Stimulated activated CD4-positive, alpha-beta T cell treated with anti-CD3 and anti-CD28 coated beads, Interleukin-1b, Interleukin-23, amount 100 ng/mL, for 1 hour (primary cell): ENCODE measurements around the gene SUSD6.
"Not testable (repeated sequence)": the region's sequence is repeated elsewhere in the genome, so short reads cannot be mapped to it uniquely, and the experiment has no call there.

Experiments
- DNase-seq, 2 donors: peaks; one replicate each; pipeline ENCODE4 v3.0.0-alpha.2; 2020; ENCODE audit warnings: low read depth in 2 of 2

The SUSD6 gene

DNA sequence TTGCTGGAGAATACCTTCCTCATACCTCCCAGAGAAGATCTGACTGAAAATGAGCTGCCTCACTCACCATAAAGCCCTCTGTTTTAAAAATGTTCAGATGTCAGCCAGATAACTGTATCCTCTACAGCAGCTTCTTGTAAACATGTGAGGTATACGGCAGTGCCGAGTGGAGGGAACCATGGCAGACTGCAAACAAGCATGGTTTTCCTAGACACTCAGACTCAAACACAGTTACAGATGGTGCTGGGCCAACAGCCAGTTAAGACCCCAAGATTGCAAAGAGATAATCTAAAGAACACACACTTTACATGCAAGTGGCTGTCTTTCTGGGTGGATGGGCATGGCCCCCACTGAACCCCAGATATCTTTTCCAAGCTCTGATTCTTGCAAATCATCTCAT, 20.1 kb upstream of the SUSD6 start:
- no peak for DNase-seq

DNA sequence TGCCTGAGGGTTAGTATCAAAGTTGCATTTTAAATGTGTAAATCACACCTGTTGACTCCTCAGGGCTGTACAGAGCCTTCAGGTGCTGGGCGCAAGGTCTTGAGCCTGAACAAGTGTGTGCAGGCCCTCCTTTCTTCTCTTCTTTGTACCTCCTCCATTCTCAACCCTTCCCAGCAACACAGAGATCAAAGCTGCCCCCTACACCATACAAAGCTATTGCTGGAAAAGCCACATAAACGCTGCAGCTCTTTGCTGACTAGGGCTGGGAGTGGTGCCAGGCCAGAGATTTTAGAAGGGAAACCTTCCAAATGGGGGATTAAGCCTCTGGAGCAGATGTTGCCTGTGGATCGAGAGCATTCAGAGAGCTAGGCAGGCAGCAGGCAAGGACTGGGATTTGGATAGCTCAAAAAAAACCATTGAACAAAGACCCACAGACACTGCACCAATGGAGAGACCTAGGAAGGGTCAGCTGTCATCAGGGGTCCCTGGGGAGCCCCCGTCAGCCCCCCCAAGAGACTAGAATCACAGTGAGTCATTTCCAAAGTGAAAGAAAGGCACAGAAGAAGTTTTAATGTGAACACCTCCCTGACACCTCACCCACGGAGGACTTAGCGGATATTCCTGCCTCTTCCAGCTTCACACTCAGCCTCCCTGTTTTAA, 18.2 kb upstream of the SUSD6 start:
- DNase-seq = no peak

- no peak for DNase-seq
Observed at GRCh38 chr14:69594846-69595245, 16.6 kb upstream of the SUSD6 start.

GRCh38 chr14:69595336-69595735, 16.1 kb upstream of the SUSD6 start:
- DNase-seq = no peak

DNA sequence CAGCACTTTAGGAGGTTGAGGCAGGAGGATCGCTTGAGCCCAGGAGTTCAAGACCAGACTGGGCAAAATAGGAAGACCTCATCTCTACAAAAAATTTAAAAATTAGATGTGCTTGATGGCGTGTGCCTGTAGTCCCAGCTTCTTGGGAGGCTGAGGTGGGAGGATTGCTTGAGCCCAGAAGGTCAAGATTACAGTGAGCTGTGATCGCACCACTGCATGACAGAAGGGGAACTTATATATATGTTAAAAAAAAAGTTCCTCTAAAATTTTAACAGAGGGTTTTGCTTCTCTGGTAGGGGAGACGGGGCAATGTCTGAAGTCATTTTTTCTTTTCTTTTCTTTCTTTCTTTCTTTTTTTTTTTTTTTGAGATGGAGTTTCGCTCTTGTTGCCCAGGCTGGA, 12.0 kb upstream of the SUSD6 start:
- DNase-seq = not testable (repeated sequence)

- DNase-seq = no peak
Observed at GRCh38 chr14:69600304-69600891, 11.0 kb upstream of the SUSD6 start.

DNA sequence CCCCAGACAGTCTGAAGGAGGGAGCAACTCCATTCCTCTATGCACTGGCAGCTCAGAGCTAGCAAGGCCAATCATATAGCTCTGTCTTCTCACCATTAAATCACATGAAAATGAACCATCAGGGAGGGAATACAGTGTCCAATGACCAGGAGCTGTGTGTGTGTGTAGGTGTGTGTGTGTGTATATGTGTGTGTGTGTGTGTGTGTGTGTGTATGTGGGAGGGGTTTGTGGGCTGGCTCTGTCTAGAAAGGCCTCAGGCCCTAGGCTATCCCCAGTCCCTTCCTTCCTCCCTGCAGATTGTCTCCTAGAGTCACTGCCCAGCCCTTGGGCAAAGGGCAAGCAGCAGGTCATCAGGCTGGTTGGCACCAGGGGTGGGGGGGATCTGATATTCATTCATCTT, 5.7 kb upstream of the SUSD6 start:
- DNase-seq = no peak

- no peak for DNase-seq
Observed at GRCh38 chr14:69606258-69607184, 4.9 kb upstream of the SUSD6 start.

DNA sequence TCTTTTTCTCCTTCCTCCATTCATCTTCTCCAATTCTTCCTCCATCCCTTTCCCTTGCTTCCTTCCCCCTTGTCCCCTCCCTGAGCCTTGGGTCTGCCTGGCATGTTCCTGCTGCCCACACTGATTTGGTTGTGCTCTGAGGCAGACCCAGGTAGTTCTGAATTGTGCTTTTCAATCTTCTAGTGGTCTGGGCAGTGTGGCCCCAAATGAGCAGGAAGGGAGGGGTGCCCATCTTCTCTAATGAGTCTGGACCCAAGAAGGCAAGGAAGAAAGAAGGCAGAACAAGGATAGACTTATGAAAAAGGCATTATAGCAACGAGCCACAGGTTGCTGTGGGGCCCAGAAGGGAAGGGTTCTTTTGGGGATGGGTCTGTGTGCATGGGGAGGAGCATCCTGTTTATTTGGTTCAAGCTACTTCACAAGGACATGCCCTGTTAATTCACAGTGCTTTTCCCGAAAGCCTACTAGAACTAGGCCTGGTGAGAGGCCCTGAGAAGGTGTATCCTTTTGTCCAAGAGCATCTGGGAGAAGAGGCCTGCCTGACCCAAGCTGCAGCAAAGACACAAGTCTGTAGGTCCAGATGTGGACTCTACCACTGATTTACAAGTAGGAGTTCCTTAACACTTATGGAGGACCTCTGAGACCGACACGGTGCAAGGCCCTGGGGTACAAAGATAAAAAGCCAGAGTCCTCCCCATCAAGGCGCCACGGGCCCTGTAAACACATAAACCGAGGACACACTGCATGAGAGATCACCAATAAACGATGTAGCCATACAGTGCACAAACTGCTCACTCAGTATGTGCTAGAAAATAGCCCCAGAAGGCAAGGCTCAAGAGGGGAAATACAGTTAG, 1.1 kb upstream of the SUSD6 start:
- DNase-seq = no peak

DNA sequence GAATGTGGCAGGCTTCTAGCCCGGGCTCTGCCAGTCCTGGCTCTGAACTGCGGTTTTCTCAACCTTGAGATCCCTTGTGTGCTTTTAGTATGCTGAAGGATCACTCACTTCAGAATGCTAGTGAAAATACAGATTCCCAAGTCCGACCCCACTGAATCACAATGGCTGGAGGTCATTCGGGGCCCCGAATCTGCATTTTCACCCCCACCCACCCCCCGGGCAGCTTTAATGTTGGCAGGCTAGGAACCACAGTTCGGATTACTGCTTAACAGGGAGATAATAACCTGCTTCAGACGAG, 573 bp upstream of the SUSD6 start:
- no peak for DNase-seq

DNA sequence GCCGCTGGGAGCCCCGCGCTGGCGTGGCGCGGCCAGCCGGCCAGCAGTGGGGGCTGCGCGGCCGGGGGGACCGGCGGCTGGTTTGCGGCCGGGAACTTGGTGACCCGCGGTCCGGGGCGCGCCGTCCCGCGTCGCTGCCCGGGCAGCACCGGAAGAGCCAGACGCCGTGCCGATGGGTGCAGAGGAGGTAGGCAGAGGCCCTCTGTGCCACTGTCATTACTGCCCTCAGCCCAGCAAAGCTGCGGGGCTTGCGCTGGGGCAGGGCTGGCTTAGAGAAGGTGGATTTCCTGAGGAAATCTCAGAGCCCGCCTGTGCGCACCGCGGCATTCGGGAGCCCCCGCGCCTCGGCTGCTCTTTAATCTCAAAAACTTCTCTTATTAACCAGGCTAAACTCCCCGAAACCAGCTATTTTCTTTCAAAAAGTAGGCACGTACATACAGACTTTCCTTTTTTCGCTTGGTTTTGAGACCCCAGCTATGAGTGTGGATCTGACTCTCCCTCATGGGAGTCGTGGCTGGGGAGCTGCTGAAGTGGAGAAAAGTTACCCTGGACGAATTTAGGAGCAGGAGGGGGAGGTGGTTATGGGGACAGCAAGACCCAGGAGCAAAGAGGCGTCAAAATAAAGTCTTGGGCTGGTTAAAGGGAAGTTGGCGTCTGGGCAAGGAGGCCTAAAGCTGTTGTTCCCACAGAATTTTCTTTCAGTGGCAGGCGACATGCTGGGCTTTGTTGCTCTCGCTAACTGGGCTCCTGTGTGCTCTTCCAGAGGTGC, 802 bp downstream of the SUSD6 start:
- DNase-seq = no peak

- no peak for DNase-seq
Observed at GRCh38 chr14:69612783-69613130, 1.4 kb downstream of the SUSD6 start.

GRCh38 chr14:69613312-69614073, 2.1 kb downstream of the SUSD6 start:
- DNase-seq = no peak

DNA sequence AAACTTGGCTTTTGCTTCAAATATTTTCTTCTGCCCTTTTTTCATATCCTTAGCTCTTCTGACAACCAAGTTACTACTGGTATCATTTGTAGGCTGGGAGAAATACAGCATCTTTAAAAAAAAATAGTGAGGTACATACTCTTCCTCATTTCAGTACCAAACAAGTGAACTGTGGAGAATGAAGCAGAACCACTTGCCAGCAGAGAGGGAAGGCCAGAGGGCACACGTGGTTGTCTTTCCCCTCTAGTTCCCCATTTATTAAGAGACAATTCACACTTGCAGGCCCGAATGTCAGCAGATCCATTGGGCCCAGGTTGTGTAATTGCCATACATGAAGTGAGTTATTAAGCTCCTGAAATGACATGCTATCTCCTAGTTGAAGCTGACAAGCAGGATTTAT, 3.2 kb downstream of the SUSD6 start:
- no peak for DNase-seq

GRCh38 chr14:69615121-69615495, 3.7 kb downstream of the SUSD6 start:
- no peak for DNase-seq

- DNase-seq = no peak
Observed at GRCh38 chr14:69615496-69616407, 4.4 kb downstream of the SUSD6 start.

GRCh38 chr14:69616408-69616773, 5.0 kb downstream of the SUSD6 start:
- no peak for DNase-seq

DNA sequence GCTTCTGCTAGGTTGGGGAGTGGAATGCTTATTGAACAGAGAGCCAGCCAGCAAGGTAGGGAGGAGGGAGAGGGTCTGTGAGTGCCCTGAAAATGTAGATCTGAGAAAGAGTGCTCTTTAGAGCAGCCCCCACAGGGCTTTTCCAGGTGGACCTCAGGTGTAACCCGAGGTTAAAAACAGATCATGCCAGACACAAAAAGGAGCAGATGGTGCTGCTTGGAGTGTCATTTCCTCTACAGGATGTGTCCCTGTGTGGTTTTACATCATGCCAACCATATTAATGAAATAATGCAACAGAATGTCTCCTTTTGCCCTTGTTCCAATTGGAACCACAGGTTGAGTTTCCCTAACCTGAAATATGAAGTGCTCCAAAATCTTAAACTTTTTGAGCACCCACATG, 6.4 kb downstream of the SUSD6 start:
- no peak for DNase-seq

DNA sequence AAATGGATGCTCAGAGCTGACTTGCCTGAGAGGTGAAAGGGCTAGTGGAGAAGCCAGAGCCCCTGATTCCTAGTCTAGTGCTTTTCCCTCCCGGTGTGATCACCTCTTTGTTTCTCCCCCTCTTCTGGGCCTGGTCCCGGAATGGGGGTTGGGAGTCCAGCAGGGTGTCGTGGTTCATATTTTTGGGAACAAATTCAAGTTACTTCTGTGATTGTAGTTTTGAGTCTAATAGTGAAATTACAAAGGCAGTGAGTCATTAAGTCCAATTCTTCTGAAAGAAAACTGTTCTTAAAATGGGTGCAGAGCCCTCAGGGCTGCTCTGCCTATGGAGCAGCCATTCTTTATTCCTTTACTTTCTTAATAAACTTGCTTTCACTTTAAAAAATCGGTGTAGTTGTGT, 7.6 kb downstream of the SUSD6 start:
- no peak for DNase-seq

GRCh38 chr14:69620211-69620611, 8.8 kb downstream of the SUSD6 start:
- no peak for DNase-seq
